NCI-H128 (cell line): Measurements from ENCODE around the gene WDR43.

Source experiments
- DNase-seq: peaks from one replicate; lab custom pipeline; 2025; ENCODE audit not compliant: unreplicated experiment; lab: John Stamatoyannopoulos, UW

WDR43 gene, protein sequence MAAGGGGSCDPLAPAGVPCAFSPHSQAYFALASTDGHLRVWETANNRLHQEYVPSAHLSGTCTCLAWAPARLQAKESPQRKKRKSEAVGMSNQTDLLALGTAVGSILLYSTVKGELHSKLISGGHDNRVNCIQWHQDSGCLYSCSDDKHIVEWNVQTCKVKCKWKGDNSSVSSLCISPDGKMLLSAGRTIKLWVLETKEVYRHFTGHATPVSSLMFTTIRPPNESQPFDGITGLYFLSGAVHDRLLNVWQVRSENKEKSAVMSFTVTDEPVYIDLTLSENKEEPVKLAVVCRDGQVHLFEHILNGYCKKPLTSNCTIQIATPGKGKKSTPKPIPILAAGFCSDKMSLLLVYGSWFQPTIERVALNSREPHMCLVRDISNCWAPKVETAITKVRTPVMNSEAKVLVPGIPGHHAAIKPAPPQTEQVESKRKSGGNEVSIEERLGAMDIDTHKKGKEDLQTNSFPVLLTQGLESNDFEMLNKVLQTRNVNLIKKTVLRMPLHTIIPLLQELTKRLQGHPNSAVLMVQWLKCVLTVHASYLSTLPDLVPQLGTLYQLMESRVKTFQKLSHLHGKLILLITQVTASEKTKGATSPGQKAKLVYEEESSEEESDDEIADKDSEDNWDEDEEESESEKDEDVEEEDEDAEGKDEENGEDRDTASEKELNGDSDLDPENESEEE

GRCh38 chr2:28894470-28895188, at the start of gene WDR43:
Gene WDR43, plus strand, starts transcription at chr2:28894667. Its CDS starts 32 bp downstream, at chr2:28894699.
- peak; percentile 91 for DNase-seq

GRCh38 chr2:28855193-28855592, 39.3 kb upstream of the WDR43 start:
- no peak for DNase-seq

- no peak for DNase-seq
Observed at GRCh38 chr2:28855977-28856376, 38.5 kb upstream of the WDR43 start.

DNA sequence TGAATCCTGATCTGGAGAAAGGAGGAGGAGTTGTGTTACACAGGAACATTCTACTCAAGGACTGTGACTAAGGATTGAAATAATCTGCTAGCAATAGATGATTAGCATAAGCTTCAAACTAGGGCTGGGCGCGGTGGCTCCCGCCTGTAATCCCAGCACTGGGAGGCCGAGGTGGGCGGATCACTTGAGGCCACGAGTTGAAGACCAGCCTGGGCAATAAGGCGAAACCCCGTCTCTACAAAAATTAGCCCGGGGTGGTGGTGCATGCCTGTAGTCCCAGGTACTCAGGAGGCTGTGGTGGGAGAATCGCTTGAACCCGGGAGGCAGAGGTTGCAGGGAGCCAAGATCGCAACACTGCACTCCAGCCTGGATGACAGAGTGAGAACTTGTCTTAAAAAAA, 25.9 kb upstream of the WDR43 start:
- DNase-seq: no peak

DNA sequence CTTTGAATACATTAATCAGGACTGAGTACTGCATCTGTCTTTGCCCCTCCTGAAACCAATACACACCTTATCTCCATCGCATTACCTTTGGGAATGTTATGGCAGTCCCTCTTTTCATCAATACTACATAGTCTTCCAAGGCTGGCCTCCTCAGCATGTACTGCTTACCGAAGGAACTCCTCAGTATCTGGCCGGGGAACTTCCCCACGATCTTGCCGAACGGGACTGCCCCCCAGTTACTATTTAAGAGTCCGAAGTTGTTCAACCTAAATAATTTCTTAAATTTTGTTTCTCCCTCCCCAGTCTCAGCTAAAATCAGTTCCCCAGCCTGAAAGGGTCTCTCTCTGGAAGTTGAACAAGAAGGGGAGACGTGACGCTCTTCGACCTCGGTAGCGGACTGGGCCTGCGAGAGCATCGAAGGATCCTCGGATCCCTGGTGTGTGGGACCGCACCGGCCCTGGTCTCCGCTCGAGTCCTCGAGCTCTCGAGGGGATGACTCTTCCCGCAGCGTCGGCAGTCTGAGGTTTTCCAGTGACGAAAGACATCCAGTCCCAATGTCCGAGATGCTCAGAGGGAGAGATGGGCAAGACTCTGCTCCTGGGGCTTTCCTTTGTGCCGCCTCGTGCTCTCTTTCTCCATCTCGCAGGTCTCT, 24.8 kb upstream of the WDR43 start:
- DNase-seq: no peak

GRCh38 chr2:28870146-28870891, 24.1 kb upstream of the WDR43 start, which contains the start of gene TRMT61B:
Gene TRMT61B, minus strand, starts transcription at chr2:28870309. Its CDS starts 32 bp downstream, at chr2:28870277.
- peak; percentile 89 for DNase-seq

DNA sequence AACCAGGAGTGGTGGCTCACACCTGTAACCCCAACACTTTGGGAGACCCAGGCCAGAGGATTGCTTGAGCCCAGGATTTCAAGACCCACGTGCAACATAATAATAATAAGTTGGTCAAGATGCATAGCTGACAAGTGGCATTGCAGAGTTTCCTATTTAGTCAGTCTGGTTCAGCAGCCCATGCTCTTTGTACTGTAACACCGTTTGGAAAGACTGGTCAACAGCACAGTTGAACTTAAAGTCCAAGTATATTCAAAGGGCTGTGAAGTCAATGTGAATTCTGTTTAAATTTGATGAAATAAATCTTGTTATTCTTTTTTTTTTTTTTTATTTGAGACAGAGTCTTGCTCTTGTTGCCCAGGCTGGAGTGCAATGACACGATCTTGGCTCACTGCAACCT, 22.8 kb upstream of the WDR43 start:
- no peak for DNase-seq

- no peak for DNase-seq
Observed at GRCh38 chr2:28880193-28880592, 14.3 kb upstream of the WDR43 start.

- no peak for DNase-seq
Observed at GRCh38 chr2:28893488-28893887, 979 bp upstream of the WDR43 start.

DNA sequence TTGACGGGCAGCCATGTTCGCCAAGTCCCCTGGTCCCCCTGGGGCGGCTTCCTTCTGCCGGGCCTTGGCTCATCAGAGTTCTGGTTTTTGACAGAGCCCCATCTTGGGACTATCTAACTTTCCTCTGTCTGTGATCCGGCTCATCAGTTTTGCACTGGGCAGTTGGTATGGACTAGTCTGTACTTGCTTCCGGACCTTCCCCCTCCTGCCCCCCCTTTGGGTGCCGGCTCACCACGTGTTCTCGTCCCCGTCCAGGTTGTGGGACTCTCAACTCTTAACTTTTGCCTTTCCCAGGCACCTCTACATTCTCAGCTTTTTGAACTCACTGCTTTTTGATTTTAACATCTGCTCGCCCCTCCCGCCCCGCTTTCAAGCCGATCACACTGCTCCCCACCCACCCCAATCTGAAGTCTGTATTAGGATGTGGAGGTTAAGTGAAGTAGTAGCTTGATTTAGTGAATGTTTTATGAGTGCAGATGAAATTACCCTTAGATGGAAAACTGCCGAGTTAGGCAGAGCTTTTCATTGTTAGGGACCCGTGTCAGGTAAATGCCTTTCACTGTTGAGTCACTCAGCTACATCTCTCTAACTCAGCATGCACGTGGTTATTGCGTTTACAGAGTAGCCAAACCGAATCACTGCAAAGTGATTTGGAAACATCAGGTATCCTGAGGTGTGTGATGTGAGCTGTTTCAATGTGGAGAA, 874 bp downstream of the WDR43 start:
- no peak for DNase-seq

DNA sequence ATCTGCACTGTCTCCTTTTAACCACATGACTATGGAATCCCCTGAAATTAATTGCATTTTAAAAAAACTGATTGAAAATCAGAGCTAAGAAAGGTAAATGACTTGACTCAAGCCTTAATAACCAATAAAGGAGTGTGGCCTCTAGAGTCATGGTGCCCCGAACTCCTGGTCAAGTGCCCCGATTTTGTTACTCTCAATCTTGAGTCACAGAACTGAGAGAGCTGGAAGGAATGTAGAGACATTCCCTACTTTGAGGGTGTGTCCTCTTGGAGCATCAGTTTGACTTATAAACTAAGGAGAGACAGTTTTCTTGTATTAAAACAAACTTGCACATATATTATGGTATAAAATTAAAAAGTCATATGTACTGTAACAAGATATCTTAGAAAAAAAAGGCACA, 2.4 kb downstream of the WDR43 start:
- DNase-seq: no peak

DNA sequence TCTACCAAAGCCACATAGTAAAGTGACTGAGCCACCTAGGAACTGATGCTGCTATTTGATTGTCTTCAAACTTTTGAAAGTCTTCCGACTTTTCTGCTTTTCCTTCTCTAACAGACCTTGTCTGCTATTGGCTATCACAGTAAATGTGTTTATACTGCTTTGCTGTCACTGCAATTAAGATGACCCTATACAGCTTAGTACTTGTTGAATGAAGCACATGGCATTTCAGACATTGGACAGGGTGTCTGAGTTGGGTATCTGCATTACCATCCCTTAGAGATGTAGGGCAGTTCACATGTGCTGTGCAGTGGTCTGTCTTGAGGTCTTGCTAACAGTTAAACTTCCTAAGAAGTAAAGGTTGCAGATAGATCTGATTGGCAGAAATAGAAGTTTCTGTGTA, 3.6 kb downstream of the WDR43 start:
- DNase-seq: no peak

DNA sequence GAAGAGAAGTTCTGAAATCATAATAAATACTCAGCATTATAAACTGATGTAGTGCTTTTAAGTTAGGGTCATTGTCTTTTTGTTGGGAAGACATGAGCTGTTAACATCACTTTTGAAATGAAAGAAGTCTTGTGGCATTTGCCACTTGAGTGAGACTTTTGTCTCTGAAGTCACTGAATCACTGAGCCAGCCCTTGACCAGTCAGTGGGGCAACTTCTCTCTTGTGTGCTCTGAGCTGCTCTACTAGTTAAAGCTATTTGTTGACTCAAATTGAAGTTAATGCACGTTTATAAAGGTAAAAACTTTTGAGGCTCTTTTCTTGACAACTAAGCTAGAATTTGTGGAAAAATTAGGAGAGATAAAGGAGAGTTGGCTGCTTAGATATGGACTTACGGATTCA, 6.7 kb downstream of the WDR43 start:
- DNase-seq: no peak

- DNase-seq: no peak
Observed at GRCh38 chr2:28901841-28902240, 7.4 kb downstream of the WDR43 start.

DNA sequence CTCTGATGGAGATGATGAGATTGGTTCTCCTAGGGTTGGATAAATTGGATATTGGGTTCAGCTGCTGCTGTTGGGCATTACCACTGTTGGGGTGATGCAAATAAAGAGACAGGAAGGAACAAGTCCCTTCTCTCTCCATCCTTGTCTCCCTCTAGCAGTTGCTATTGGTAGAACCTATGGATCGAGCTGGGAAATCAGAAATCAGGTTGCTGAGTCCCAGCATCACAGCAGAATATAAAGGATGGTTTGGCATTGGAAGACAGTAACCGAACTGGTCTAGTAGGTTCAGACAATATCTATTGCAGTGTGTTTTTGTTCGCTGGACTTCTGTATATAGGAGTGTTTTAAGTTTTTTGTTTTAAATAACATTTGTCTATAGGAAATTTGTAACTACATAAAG, 8.1 kb downstream of the WDR43 start:
- DNase-seq: no peak

GRCh38 chr2:28904295-28904694, 9.8 kb downstream of the WDR43 start:
- DNase-seq: no peak

- DNase-seq: no peak
Observed at GRCh38 chr2:28904802-28905457, 10.5 kb downstream of the WDR43 start.

DNA sequence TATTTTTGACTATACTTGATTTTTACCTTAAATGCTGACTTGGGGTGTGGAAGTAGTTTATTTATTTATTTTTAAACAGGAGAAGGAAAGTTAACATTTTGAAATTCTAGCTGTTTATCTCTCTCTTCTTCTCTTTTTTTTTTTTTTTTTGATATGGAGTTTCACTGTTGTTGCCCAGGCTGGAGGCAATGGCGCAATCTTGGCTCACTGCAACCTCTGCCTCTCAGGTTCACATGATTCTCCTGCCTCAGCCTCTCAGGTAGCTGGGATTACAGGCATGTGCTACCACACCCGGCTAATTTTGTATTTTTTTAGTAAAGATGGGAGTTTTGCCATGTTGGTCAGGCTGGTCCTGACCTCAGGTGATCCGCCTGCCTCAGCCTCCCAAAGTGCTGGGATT, 11.1 kb downstream of the WDR43 start:
- no peak for DNase-seq

- DNase-seq: no peak
Observed at GRCh38 chr2:28906376-28906775, 11.9 kb downstream of the WDR43 start.
